H54 (cell line): Measurements from ENCODE around the gene ARL14.

ENCODE experiments used
- DNase-seq: peaks from one replicate; pipeline ENCODE4 v3.0.0; 2011; ENCODE audit warnings: low spot score, mixed read lengths; ENCODE audit not compliant: insufficient read length
- FAIRE-seq: peaks from 3 replicates; lab custom pipeline; 2011; peaks lifted over from hg19 to GRCh38; lab: Jason Lieb, UNC
- POLR2A ChIP-seq: IDR thresholded peaks from 2 replicates; pipeline ENCODE4 v1.6.1; 2011; ENCODE audit warnings: low read depth, mild to moderate bottlenecking, low read length

Gene ARL14

DNA sequence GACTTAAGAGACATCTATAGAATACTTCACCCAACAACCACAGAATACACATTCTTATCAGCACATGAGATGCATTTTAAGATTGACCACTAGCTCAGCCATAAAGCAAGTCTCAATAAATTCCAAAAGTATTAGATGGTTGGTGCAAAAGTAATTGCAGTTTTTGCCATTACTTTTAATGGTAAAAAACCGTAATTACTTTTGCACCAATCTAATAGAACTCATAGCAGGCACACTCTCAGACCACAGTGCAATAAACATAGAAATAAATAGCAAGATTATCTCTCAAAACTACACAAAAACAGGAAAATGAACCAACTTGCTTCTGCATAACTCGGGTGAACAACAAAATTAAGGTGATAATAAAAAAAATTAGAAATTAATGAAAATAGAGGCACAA lies 45.4 kb downstream of the ARL14 start:
- DNase-seq (no peak), FAIRE-seq (no peak)
- TF ChIP-seq POLR2A: no peak

DNA sequence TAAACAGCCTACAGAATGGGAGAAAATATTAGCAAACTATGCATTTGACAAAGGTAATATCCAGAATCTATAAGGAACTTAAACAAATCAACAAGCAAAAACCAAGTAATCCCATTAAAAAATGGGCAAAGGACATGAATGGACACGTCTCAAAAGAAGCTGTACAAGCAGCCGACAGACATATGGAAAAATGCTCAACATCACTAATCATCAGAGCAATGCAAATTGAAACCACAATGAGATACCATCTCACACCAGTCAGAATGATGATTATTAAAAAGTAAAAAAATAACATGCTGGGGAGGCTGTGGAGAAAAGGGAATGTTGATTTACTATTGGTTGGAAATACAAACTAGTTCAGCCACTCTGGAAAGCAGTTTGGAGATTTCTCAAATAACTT lies 48.4 kb downstream of the ARL14 start:
- DNase-seq (no peak), FAIRE-seq (no peak)
- TF ChIP-seq POLR2A: no peak
